ENCODE results near the gene RPS17.
"Not testable (repeated sequence)": the region's sequence is repeated elsewhere in the genome, so short reads cannot be mapped to it uniquely, and the experiment has no call there.

The RPS17 gene

GRCh38 chr15:82536409-82537350 lies 3.6 kb downstream of the RPS17 start:
- POLR2A ChIA-PET, result no interaction called here
- no peak for DNase-seq (ENCODE audit: extremely low spot score)
- CTCF ChIA-PET, result interaction anchor here (1.6 kb wide), 1 partner anchor 474 kb away, joined by 6 read pairs; no protein-coding TSS in a partner anchor
- no peak for TF ChIP-seq CTCF (IDR thresholded peaks at IDR 0.05; ENCODE audit: control extremely low read depth, extremely low read depth, low read depth, missing control alignments)

DNA sequence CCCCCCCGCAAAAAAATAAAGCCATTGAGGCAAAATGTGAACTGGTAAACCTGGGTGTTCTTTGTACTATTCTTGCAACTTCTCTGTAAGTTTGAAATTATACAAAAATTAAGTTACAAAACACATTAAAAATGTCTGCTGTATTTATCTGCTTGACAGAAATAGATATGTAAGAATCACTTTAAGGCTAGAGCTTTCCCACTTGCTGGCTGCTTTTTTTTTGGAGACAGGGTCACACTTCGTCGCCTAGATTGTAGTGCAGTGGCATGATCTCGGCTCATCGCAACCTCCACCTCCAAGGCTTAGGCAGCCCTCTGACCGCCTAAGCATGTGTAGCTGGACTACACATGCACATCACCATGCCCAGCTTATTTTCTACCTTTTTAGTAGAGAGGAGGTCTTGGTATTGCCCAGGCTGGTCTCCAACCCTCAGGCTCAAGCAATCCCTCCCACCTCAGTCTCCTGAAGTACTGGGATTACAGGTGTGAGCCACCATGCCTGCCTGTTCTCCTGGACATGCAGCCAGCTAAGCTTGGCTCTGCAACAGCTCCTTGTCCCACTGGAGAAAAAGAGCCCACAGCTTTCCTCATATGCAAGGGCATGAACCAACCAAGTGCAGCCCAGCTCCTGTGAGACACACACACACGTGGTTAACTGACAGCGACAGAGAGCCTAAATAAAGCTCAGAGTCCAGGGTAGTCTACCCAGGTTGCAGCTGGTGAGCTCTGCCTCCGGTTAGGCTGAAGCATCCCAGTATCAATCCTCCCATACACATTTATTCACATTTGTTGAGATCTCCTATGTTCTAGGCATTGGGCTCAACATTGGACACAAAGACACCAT lies 4.5 kb downstream of the RPS17 start:
- no peak for TF ChIP-seq CTCF (IDR thresholded peaks at IDR 0.05; ENCODE audit: control extremely low read depth, extremely low read depth, low read depth, missing control alignments)
- DNase-seq (ENCODE audit: extremely low spot score), result no peak
- ChIA-PET POLR2A (no interaction called here), CTCF (no interaction called here)

GRCh38 chr15:82535151-82535550 lies 5.1 kb downstream of the RPS17 start:
- DNase-seq (ENCODE audit: extremely low spot score); POLR2A ChIA-PET; CTCF ChIA-PET: not testable (repeated sequence)

DNA sequence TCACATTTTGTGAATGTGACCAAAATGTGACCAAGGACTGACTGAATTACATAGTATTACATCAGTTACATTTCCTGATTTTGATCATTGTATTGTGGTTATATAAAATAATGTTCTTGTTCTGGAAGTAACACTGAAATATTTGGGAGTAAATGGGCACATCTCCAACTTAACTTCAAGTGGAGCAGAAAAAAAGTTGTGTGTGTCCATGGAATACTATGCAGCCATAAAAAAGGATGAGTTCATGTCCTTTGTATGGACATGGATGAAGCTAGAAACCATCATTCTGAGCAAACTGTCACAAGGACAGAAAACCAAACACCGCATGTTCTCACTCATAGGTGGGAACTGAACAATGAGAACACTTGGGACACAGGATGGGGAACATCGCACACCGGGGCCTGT lies 5.8 kb downstream of the RPS17 start:
- POLR2A ChIA-PET; DNase-seq (ENCODE audit: extremely low spot score): not testable (repeated sequence)
- CTCF ChIA-PET, result interaction anchor here (1.1 kb wide), 1 partner anchor 17 kb away, joined by 3 read pairs; no protein-coding TSS in a partner anchor

DNA sequence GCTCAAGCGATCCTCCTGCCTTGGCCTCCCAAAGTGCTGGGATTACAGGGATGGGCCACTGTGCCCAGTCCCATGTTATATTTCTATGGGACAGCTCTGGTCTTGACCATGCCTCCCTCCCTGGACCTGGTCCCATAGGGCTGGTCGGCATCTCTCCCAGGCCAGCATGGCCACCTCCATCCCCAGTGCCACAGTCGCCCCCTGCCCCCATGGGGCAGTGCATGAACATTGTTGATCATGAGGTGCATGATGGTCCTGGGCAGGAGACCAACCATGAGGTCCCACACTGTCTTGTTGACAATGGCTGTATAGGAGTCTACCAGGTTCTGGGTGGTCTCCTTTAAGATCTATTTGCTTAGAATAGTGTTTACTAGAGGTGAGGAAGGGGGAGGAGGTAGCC lies 6.5 kb downstream of the RPS17 start:
- ChIA-PET CTCF (interaction anchor here (1.1 kb wide), 1 partner anchor 18 kb away, joined by 3 read pairs; no protein-coding TSS in a partner anchor), POLR2A (no interaction called here)
- no peak for TF ChIP-seq CTCF (IDR thresholded peaks at IDR 0.05; ENCODE audit: control extremely low read depth, extremely low read depth, low read depth, missing control alignments)
- no peak for DNase-seq (ENCODE audit: extremely low spot score)

DNA sequence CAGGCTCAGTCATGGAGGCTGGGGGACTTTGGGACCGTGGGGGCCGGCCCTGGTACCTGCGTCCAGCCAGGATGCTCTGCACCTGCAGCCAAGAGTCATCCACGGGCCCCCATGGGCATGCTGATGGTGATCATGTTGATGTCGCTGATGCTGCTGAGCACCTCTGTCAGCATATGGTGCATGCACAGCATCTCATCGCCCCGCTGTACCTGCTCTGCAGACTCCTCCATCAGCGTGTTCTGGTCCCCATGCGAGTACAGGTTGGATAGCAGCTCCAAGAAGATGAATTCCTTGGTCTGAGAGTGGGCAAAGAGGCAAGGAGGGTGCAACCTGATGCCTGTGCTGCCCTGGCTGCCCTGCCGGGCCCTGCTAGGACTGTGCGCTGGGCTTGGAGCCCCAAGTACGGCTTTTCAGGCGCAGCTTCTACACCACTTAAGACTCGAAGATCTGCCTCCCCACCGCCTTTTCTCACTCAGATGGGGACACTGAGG lies 7.2 kb downstream of the RPS17 start:
- DNase-seq (ENCODE audit: extremely low spot score), result no peak
- ChIA-PET POLR2A (interaction anchor here (0.6 kb wide), 1 partner anchor 221 kb away, joined by 4 read pairs; no protein-coding TSS in a partner anchor), CTCF (interaction anchor here (1.1 to 2.8 kb wide), 3 partner anchors 19 to 467 kb away, joined by 3 to 20 read pairs (median 3); no protein-coding TSS in a partner anchor)
- no peak for TF ChIP-seq CTCF (IDR thresholded peaks at IDR 0.05; ENCODE audit: control extremely low read depth, extremely low read depth, low read depth, missing control alignments)

DNA sequence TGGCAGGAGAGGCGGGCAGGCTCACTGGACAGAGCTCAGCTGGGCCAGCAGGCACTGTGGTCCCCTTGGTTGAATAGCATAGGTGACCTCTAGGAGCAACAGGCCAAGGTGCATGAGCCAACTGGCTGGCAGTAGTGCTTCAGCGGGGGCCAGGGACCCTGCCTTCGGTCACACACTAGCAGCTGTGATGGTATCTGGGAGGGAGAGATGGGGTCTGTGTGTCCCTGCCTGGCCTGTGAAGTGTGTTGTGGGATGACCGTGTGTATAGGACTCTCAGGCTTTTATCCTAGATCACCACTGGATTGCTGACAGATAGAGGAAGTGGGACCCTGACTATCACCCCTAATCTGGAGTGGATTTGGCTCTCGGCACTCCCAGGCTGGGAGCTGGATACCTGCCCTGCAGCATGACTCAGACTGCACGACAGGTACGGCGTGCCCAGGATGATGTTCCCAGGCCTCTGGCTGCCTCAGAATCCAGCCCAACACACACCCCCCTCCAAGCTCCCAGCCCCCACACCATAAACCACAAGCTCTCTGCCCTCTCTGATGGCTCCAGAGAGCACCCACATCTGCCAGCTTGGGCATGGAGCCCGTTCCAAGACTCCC lies 7.8 kb downstream of the RPS17 start:
- POLR2A ChIA-PET, result interaction anchor here (0.6 to 1.9 kb wide), 3 partner anchors 8 to 674 kb away, joined by 3 to 16 read pairs (median 4); partner anchors contain the start of gene RPS17
- CTCF ChIA-PET, result interaction anchor here (1.2 to 2.8 kb wide), 2 partner anchors 37 to 468 kb away, joined by 3 to 20 read pairs; no protein-coding TSS in a partner anchor
- no peak for DNase-seq (ENCODE audit: extremely low spot score)
- TF ChIP-seq CTCF (IDR thresholded peaks at IDR 0.05; ENCODE audit: control extremely low read depth, extremely low read depth, low read depth, missing control alignments), result no peak

All from GM10248 (cell line).